GM18526 (cell line): ENCODE results near the gene KLHL30.

Experiments used
- POLR2A ChIP-seq: IDR thresholded peaks from 3 replicates; pipeline ENCODE4 v1.6.1; 2011; ENCODE audit not compliant: insufficient read length; ENCODE audit errors: extremely low read depth

The KLHL30 gene

GRCh38 chr2:238098901-238099713 is 39.4 kb upstream of the KLHL30 start:
- TF ChIP-seq POLR2A, result no peak

GRCh38 chr2:238099714-238100048 is 38.8 kb upstream of the KLHL30 start:
- no peak for TF ChIP-seq POLR2A

GRCh38 chr2:238100049-238100820 is 38.2 kb upstream of the KLHL30 start, which contains the start of gene ESPNL:
TSS of gene ESPNL (plus strand) at chr2:238100340. CDS start at chr2:238100420, 80 bp downstream.
- no peak for TF ChIP-seq POLR2A

GRCh38 chr2:238100821-238101771 is 37.4 kb upstream of the KLHL30 start:
- TF ChIP-seq POLR2A, result no peak

- TF ChIP-seq POLR2A, result no peak
These were observed 36.3 kb upstream of the KLHL30 start for GRCh38 chr2:238101891-238102841.

GRCh38 chr2:238102865-238103264 is 35.6 kb upstream of the KLHL30 start:
- TF ChIP-seq POLR2A, result no peak

- TF ChIP-seq POLR2A, result no peak
These were observed 34.8 kb upstream of the KLHL30 start for GRCh38 chr2:238103465-238104225.

- no peak for TF ChIP-seq POLR2A
These were observed 34.2 kb upstream of the KLHL30 start for GRCh38 chr2:238104226-238104690.

- no peak for TF ChIP-seq POLR2A
These were observed 33.6 kb upstream of the KLHL30 start for GRCh38 chr2:238104691-238105371.

GRCh38 chr2:238105506-238106338 is 32.7 kb upstream of the KLHL30 start:
- no peak for TF ChIP-seq POLR2A

GRCh38 chr2:238106339-238106697 is 32.1 kb upstream of the KLHL30 start:
- no peak for TF ChIP-seq POLR2A

GRCh38 chr2:238106698-238107524 is 31.6 kb upstream of the KLHL30 start:
- no peak for TF ChIP-seq POLR2A
